NB4 (cell line): ENCODE data around the gene ENDOV.

Experiments
- DNase-seq: peaks from one replicate; pipeline ENCODE4 v3.0.0; 2010; ENCODE audit warnings: low read depth
- H3K4me3 ChIP-seq: one replicate; pipeline ENCODE4 v1.5.1; 2011; ENCODE audit warnings: mild to moderate bottlenecking, low read depth, low read length, moderate library complexity
- CTCF ChIP-seq: IDR thresholded peaks from one replicate; pipeline ENCODE4 v1.5.1; 2012; ENCODE audit warnings: low read depth, low read length
- MAX ChIP-seq: IDR thresholded peaks from 2 replicates; pipeline ENCODE4 v1.6.1; 2011; ENCODE audit warnings: low read depth, low read length
- MYC ChIP-seq: IDR thresholded peaks from 2 replicates; pipeline ENCODE4 v1.6.1; 2011; ENCODE audit warnings: low read depth, low read length
- POLR2A ChIP-seq: IDR thresholded peaks from 2 replicates; pipeline ENCODE4 v1.6.1; 2011; ENCODE audit warnings: mild to moderate bottlenecking; ENCODE audit not compliant: insufficient read length; ENCODE audit errors: extremely low read depth

ENDOV gene

GRCh38 chr17:80422981-80423380 lies 8.0 kb downstream of the ENDOV start:
- TF ChIP-seq CTCF (no peak), MYC (no peak), MAX (no peak), POLR2A (no peak)
- no peak overlapping the region for H3K4me3 ChIP-seq
- no peak for DNase-seq

GRCh38 chr17:80423536-80424225 lies 8.7 kb downstream of the ENDOV start:
- no peak for DNase-seq
- TF ChIP-seq CTCF = no peak
- no peak for TF ChIP-seq MYC
- TF ChIP-seq MAX = no peak
- no peak for TF ChIP-seq POLR2A
- no peak overlapping the region for H3K4me3 ChIP-seq

- DNase-seq = no peak
- TF ChIP-seq POLR2A (no peak), CTCF (no peak), MAX (no peak), MYC (no peak)
- H3K4me3 ChIP-seq = no peak overlapping the region
Measured at GRCh38 chr17:80424261-80424660, 9.3 kb downstream of the ENDOV start.

- no peak overlapping the region for H3K4me3 ChIP-seq
- no peak for DNase-seq
Measured at GRCh38 chr17:80424878-80425765, 10.2 kb downstream of the ENDOV start.

GRCh38 chr17:80425835-80426426 lies 11.0 kb downstream of the ENDOV start:
- no peak for DNase-seq
- TF ChIP-seq POLR2A = no peak
- TF ChIP-seq MYC = no peak
- no peak for TF ChIP-seq CTCF
- no peak for TF ChIP-seq MAX
- H3K4me3 ChIP-seq = no peak overlapping the region

More at GRCh38 chr17:80424878-80425765, 10.2 kb downstream of the ENDOV start:
- TF ChIP-seq POLR2A (no peak), MYC (no peak), MAX (no peak), CTCF (no peak)
